Measurements from ENCODE around the gene ANXA9.

GRCh38 chr1:150957666-150958065 is 24.4 kb upstream of the ANXA9 start:
- TF ChIP-seq CTCF (IDR thresholded peaks at IDR 0.05; ENCODE audit: low read depth, low read length) = no peak
- TF ChIP-seq EZH2phosphoT487 (IDR thresholded peaks at IDR 0.05; ENCODE audit: low read depth) = no peak

Data from OCI-LY3 (cell line).